Measurements from ENCODE around the gene ACAD10.

ACAD10 gene

DNA sequence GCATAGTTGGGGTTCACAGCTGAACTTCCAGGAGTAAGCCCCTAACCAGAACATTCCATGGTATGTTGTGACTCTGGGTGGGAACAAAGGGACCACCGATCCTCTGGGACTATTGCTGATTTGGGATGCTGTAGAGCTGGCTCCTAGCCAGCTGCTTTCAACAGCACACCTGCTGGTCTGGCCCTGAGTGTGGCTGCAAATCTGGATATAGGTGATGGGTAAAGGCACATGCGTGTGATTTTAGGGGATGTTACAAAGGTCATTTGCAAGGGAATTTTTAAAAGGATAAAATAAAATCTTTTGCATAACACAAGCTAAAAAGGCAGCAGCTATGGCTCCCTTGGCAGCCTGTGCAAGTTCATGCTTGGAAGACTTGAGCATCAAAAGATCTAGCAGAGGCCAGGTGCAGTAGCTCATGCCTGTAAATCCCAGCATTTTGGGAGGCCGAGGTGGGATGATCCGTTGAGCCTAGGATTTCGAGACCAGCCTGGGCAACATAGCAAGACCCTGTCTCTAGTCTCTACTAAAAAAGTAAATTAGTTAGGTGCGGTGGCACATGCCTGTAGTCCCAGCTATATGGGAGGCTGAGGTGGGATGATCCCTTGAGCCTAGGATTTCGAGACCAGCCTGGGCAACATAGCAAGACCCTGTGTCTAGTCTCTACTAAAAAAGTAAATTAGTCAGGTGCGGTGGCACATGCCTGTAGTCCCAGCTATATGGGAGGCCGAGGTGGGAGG, 82.5 kb downstream of the ACAD10 start:
- Histone ChIP-seq H4K20me1 (ENCODE audit: control insufficient read depth, insufficient read depth, low read depth, low read length) (no peaks in the 10 kb centered on the region), H3K27me3 (ENCODE audit: control insufficient read depth, low read length) (no peaks in the 10 kb centered on the region), H3K79me2 (ENCODE audit: control insufficient read depth, low read length) (peaks cover 21% of the 10 kb centered on the region), H3K27ac (ENCODE audit: low read depth, low read length) (no peak overlapping the region), H3K9me3 (ENCODE audit: control insufficient read depth, insufficient read depth, low read length) (peaks cover 4% of the 10 kb centered on the region; the same call in 1 of the 2 replicates), H3K4me2 (ENCODE audit: low read length) (peak overlapping the region; percentile 78), H3K36me3 (ENCODE audit: control insufficient read depth, low read length) (peaks cover 3% of the 10 kb centered on the region; the same call in 1 of the 2 replicates), H3K4me1 (ENCODE audit: control insufficient read depth, low read length) (peaks cover 55% of the 10 kb centered on the region), H3K4me3 (ENCODE audit: low read length) (peak overlapping the region; percentile 75), H3F3A (ENCODE audit: control insufficient read depth, insufficient read depth) (peaks cover 9% of the 10 kb centered on the region), H3K9me2 (replicated peaks; ENCODE audit: control insufficient read depth, low read length) (no peaks in the 10 kb centered on the region)
- TF ChIP-seq, protein P1, sequence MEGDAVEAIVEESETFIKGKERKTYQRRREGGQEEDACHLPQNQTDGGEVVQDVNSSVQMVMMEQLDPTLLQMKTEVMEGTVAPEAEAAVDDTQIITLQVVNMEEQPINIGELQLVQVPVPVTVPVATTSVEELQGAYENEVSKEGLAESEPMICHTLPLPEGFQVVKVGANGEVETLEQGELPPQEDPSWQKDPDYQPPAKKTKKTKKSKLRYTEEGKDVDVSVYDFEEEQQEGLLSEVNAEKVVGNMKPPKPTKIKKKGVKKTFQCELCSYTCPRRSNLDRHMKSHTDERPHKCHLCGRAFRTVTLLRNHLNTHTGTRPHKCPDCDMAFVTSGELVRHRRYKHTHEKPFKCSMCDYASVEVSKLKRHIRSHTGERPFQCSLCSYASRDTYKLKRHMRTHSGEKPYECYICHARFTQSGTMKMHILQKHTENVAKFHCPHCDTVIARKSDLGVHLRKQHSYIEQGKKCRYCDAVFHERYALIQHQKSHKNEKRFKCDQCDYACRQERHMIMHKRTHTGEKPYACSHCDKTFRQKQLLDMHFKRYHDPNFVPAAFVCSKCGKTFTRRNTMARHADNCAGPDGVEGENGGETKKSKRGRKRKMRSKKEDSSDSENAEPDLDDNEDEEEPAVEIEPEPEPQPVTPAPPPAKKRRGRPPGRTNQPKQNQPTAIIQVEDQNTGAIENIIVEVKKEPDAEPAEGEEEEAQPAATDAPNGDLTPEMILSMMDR (IDR thresholded peaks at IDR 0.05; ENCODE audit: low read depth, low read length, poor library complexity, severe bottlenecking): no peak
- no peak for TF ChIP-seq EZH2phosphoT487 (IDR thresholded peaks at IDR 0.05; ENCODE audit: borderline replicate concordance, low read length)

DNA sequence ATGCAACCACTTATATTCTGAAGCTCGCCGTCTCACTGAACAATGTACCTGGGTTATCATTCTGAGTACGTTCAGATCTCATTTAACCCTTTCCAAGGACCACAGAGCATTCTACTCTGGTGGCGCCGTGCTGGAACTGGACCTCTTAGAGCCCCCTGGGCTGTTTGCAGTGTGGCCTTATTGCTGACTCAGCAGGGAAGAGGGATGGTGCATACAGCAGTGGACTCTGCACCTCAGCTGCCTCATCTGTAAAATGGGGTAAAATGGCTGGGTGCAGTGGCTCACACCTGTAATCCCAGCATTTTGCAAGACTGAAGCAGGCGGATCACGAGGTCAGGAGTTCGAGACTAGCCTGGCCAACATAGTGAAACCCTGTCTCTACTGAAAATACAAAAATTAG, 83.7 kb downstream of the ACAD10 start:
- no peak for TF ChIP-seq EZH2phosphoT487 (IDR thresholded peaks at IDR 0.05; ENCODE audit: borderline replicate concordance, low read length)
- TF ChIP-seq, protein P1 (IDR thresholded peaks at IDR 0.05; ENCODE audit: low read depth, low read length, poor library complexity, severe bottlenecking): no peak
- no peak overlapping the region for H3K4me2 ChIP-seq (ENCODE audit: low read length)
- peaks cover 24% of the 10 kb centered on the region for H3K79me2 ChIP-seq (ENCODE audit: control insufficient read depth, low read length)
- no peak overlapping the region for H3K4me3 ChIP-seq (ENCODE audit: low read length)
- 0 out of 2 replicates have a peak, but pooled peaks cover 3% of the 10 kb centered on the region for H3K36me3 ChIP-seq (ENCODE audit: control insufficient read depth, low read length)
- no peak overlapping the region for H3K27ac ChIP-seq (ENCODE audit: low read depth, low read length)
- no peaks in the 10 kb centered on the region for H4K20me1 ChIP-seq (ENCODE audit: control insufficient read depth, insufficient read depth, low read depth, low read length)
- no peaks in the 10 kb centered on the region for H3K9me2 ChIP-seq (replicated peaks; ENCODE audit: control insufficient read depth, low read length)
- no peaks in the 10 kb centered on the region for H3K27me3 ChIP-seq (ENCODE audit: control insufficient read depth, low read length)
- H3F3A ChIP-seq (ENCODE audit: control insufficient read depth, insufficient read depth): peaks cover under 1% of the 10 kb centered on the region; the same call in 1 of the 2 replicates
- peaks cover 4% of the 10 kb centered on the region; the same call in 1 of the 2 replicates for H3K9me3 ChIP-seq (ENCODE audit: control insufficient read depth, insufficient read depth, low read length)
- peaks cover 55% of the 10 kb centered on the region for H3K4me1 ChIP-seq (ENCODE audit: control insufficient read depth, low read length)

DNA sequence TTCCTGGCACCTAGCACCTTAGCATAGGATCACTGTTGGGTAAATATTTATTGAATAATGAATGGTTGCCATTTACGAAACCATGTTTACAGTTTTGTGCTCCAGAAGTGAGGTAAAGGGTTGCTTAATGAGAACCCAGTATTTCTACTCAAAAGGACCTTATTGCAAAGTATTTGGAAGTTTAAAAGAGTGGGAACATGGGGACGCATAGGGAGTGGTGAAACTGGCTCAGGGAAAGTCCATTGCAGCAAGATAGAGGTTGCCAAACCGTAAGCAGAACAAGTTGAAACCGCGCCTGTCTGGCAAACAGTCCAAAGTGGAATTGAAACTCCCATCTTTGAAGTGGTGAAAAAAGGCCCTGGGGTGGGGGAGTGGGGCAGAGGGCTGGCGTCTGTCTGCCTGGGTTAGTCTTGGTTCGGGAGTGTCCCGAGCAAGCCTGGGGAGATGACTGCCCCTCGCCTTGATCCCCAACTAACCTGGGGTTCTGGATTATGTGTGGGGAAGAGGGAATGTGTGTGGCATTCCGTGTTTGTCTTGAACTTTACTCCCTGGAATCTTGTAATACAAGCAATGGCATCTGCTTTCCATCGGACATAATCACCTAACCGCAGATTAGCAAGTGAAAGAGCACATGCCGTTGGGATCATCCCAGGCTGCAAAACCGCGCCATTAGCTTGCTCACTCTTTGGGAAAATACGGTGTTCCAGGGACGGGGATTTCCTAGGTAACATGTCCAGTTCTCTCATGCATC, 88.1 kb downstream of the ACAD10 start:
- no peaks in the 10 kb centered on the region for H3K36me3 ChIP-seq (ENCODE audit: control insufficient read depth, low read length)
- peaks cover 34% of the 10 kb centered on the region for H3K4me1 ChIP-seq (ENCODE audit: control insufficient read depth, low read length)
- H3F3A ChIP-seq (ENCODE audit: control insufficient read depth, insufficient read depth): no peaks in the 10 kb centered on the region
- H3K27me3 ChIP-seq (ENCODE audit: control insufficient read depth, low read length): no peaks in the 10 kb centered on the region
- no peak overlapping the region for H3K4me3 ChIP-seq (ENCODE audit: low read length)
- no peak for TF ChIP-seq EZH2phosphoT487 (IDR thresholded peaks at IDR 0.05; ENCODE audit: borderline replicate concordance, low read length)
- TF ChIP-seq, protein P1 (IDR thresholded peaks at IDR 0.05; ENCODE audit: low read depth, low read length, poor library complexity, severe bottlenecking): no peak
- no peaks in the 10 kb centered on the region for H4K20me1 ChIP-seq (ENCODE audit: control insufficient read depth, insufficient read depth, low read depth, low read length)
- peaks cover 10% of the 10 kb centered on the region; the same call in 1 of the 2 replicates for H3K79me2 ChIP-seq (ENCODE audit: control insufficient read depth, low read length)
- H3K27ac ChIP-seq (ENCODE audit: low read depth, low read length): no peak overlapping the region
- H3K9me3 ChIP-seq (ENCODE audit: control insufficient read depth, insufficient read depth, low read length): no peaks in the 10 kb centered on the region
- H3K9me2 ChIP-seq (replicated peaks; ENCODE audit: control insufficient read depth, low read length): no peaks in the 10 kb centered on the region
- peak overlapping the region; percentile 20; the same call in 1 of the 2 replicates for H3K4me2 ChIP-seq (ENCODE audit: low read length)

All from DOHH2 (cell line).